LNCaP clone FGC (cell line): ENCODE results near the gene ETV6.

Experiments used
- DNase-seq: peaks from one replicate; pipeline ENCODE4 v3.0.0-alpha.2; 2011; ENCODE audit warnings: low read depth
- H3K4me3 ChIP-seq: 2 replicates; pipeline ENCODE4 v1.5.1; 2011; ENCODE audit warnings: mild to moderate bottlenecking, low read depth, low read length, control low read depth
- CTCF ChIP-seq: IDR thresholded peaks from 2 replicates; pipeline ENCODE4 v1.5.1; 2012; ENCODE audit warnings: mild to moderate bottlenecking; ENCODE audit not compliant: control insufficient read depth, insufficient read depth; ENCODE audit errors: extremely low read depth

Gene ETV6

GRCh38 chr12:11834931-11835330 lies 185.5 kb downstream of the ETV6 start:
- TF ChIP-seq CTCF = no peak
- DNase-seq = no peak
- no peak overlapping the region for H3K4me3 ChIP-seq

GRCh38 chr12:11836282-11837151 lies 187.0 kb downstream of the ETV6 start:
- H3K4me3 ChIP-seq = no peak overlapping the region
- TF ChIP-seq CTCF = no peak
- no peak for DNase-seq

- TF ChIP-seq CTCF = no peak
Measured at GRCh38 chr12:11837216-11837934, 187.9 kb downstream of the ETV6 start.

GRCh38 chr12:11838403-11838802 lies 188.9 kb downstream of the ETV6 start:
- no peak for TF ChIP-seq CTCF
- H3K4me3 ChIP-seq = no peak overlapping the region
- DNase-seq = no peak

More at GRCh38 chr12:11837216-11837934, 187.9 kb downstream of the ETV6 start:
- DNase-seq = no peak
- no peak overlapping the region for H3K4me3 ChIP-seq

GRCh38 chr12:11839091-11839641 lies 189.7 kb downstream of the ETV6 start:
- no peak for DNase-seq
- TF ChIP-seq CTCF = no peak
- H3K4me3 ChIP-seq = no peak overlapping the region

- TF ChIP-seq CTCF = no peak
- DNase-seq = peak; percentile 86
Measured at GRCh38 chr12:11840366-11840765, 190.9 kb downstream of the ETV6 start.

More at GRCh38 chr12:11840366-11840765, 190.9 kb downstream of the ETV6 start:
- no peak overlapping the region; the same call in 1 of the 2 replicates for H3K4me3 ChIP-seq
